Hepatocyte (in vitro differentiated cells): Measurements from ENCODE around the gene ACSBG1. TPM values are rescaled to one million over a fixed set of nuclear protein-coding genes. Genes with fewer than 3 reads are reported as not detected.

Experiments used
- DNase-seq: peaks from one replicate; pipeline ENCODE4 v3.0.0-alpha.2; 2016; ENCODE audit warnings: low spot score
- H2AFZ ChIP-seq: fragments of 200-600 bp; sonication (generic); 2 replicates; pipeline ENCODE4 v1.6.0; 2016; ENCODE audit warnings: antibody characterized with exemption, mild to moderate bottlenecking
- H3K27ac ChIP-seq: fragments of 200-600 bp; sonication (generic); 2 replicates; pipeline ENCODE4 v1.5.1; 2016; ENCODE audit warnings: mild to moderate bottlenecking
- H3K27me3 ChIP-seq: fragments of 200-600 bp; sonication (generic); 2 replicates; pipeline ENCODE4 v1.6.1; 2016
- H3K36me3 ChIP-seq: fragments of 200-600 bp; sonication (generic); replicated peaks from 2 replicates; pipeline ENCODE4 v1.5.1; 2016; ENCODE audit warnings: low read depth; ENCODE audit not compliant: insufficient read depth
- H3K4me1 ChIP-seq: fragments of 200-600 bp; sonication (generic); 2 replicates; pipeline ENCODE4 v1.5.1; 2016; ENCODE audit warnings: mild to moderate bottlenecking, moderate library complexity; ENCODE audit not compliant: insufficient read depth
- H3K4me2 ChIP-seq: fragments of 200-600 bp; sonication (generic); 2 replicates; pipeline ENCODE4 v1.6.0; 2016
- H3K4me3 ChIP-seq: fragments of 200-600 bp; sonication (generic); 2 replicates; pipeline ENCODE4 v1.5.1; 2016; ENCODE audit warnings: mild to moderate bottlenecking
- H3K79me2 ChIP-seq: fragments of 200-600 bp; sonication (generic); 2 replicates; pipeline ENCODE4 v1.6.0; 2017; ENCODE audit warnings: mild to moderate bottlenecking
- H3K9me2 ChIP-seq: fragments of 200-600 bp; sonication (generic); replicated peaks from 2 replicates; pipeline ENCODE4 v1.6.0; 2017; ENCODE audit warnings: mild to moderate bottlenecking; ENCODE audit not compliant: insufficient read depth
- H3K9me3 ChIP-seq: fragments of 200-600 bp; sonication (generic); 2 replicates; pipeline ENCODE4 v1.5.1; 2016; ENCODE audit warnings: low read depth, mild to moderate bottlenecking
- H4K20me1 ChIP-seq: fragments of 200-600 bp; sonication (generic); 2 replicates; pipeline ENCODE4 v1.6.0; 2016; ENCODE audit warnings: mild to moderate bottlenecking; ENCODE audit not compliant: insufficient read depth, poor library complexity, severe bottlenecking
- EZH2 ChIP-seq: fragments of 200-600 bp; sonication (generic); IDR thresholded peaks from 2 replicates; pipeline ENCODE4 v1.6.1; 2016; ENCODE audit warnings: antibody characterized with exemption, mild to moderate bottlenecking, borderline replicate concordance
- EZH2phosphoT487 ChIP-seq: fragments of 200-600 bp; sonication (generic); IDR thresholded peaks from one replicate; pipeline ENCODE4 v1.6.1; 2018; ENCODE audit warnings: antibody characterized with exemption, mild to moderate bottlenecking, low read depth, moderate library complexity; ENCODE audit not compliant: unreplicated experiment, severe bottlenecking
- WGBS: methylation state at CpG from one replicate; pipeline ENCODE4 v1.1.6; 2016; ENCODE audit warnings: low lambda C conversion rate; ENCODE audit errors: missing lambda C conversion rate; 5-methylcytosine and 5-hydroxymethylcytosine counted together
- polyA plus RNA-seq: library from polyadenylated mRNA; unstranded; fragments of >200 nt; fragmentation: Nextera tagmentation; extraction: Ambion mirVana; gene quantifications from 2 replicates; pipeline ENCODE4 v1.2.1, GENCODE V29; 2016
- total RNA-seq: library from RNA; depleted of rRNA; stranded (reverse); fragments of >200 nt; gene quantifications from 2 replicates; pipeline ENCODE4 v1.2.3, GENCODE V29; 2014
- TF ChIP-seq, protein P1 (sequence below): fragments of 200-600 bp; sonication (generic); IDR thresholded peaks from 2 replicates; pipeline ENCODE4 v1.5.1; 2016; ENCODE audit warnings: antibody characterized with exemption, mild to moderate bottlenecking; ENCODE audit not compliant: poor library complexity

The ACSBG1 gene
- total and polyA plus RNA-seq, 2 experiments from 2014 or later: 0.10 to 0.93 TPM

DNA sequence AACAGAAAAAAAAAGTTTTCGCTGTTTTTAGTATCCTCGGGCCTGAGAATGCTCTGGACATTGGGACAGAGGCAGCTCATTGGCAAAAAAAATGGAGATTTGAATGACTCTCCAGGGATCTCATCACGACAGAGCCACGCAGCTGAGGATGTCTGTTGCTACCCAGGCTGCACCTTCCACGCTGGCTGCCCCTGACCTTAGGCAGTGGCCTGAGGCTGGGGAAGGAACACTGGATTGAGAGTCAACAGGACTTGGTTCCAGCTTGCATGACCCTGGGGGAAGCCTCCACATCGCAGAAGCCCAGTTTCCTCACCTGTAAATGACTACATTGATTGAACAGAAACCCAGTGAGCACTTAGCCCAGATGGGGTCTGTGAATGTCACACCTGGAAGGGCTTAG is 8.7 kb upstream of the ACSBG1 start:
- 96% methylated on average over 6 of the region's 6 CpGs for WGBS
- TF ChIP-seq EZH2 (no peak), EZH2phosphoT487 (no peak)
- H3K27me3 ChIP-seq: no peaks in the 10 kb centered on the region
- H3K36me3 ChIP-seq: no peaks in the 10 kb centered on the region
- no peak for DNase-seq
- no peaks in the 10 kb centered on the region for H4K20me1 ChIP-seq
- H3K4me3 ChIP-seq: no peak overlapping the region
- H3K79me2 ChIP-seq: no peaks in the 10 kb centered on the region
- H3K4me2 ChIP-seq: no peak overlapping the region
- H3K9me2 ChIP-seq: no peaks in the 10 kb centered on the region
- H2AFZ ChIP-seq: no peak overlapping the region
- H3K27ac ChIP-seq: no peak overlapping the region
- no peaks in the 10 kb centered on the region for H3K9me3 ChIP-seq
- peaks cover 15% of the 10 kb centered on the region for H3K4me1 ChIP-seq

DNA sequence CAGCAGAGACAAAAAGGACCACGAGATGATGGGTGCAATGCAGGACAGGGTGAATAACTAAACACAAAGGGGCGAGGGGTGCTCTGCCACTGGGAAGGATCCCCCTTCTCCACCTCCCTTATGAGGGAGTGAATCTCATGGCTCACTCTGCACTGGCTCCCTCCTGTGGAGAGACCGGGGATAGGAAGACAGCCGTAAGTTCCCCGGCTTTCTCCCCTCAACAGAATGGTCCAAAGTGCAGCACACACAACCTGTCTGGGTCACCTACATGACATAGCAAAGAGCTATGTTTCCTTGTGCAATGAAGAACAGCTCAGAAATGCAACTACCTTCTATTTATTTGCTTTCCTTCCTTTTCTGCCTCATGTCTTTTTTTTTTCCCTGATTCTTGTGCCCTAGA is 7.8 kb upstream of the ACSBG1 start:
- H3K27ac ChIP-seq: peak overlapping the region; percentile 5
- H4K20me1 ChIP-seq: no peaks in the 10 kb centered on the region
- H3K36me3 ChIP-seq: no peaks in the 10 kb centered on the region
- no peaks in the 10 kb centered on the region for H3K27me3 ChIP-seq
- no peak overlapping the region for H3K4me3 ChIP-seq
- peaks cover 15% of the 10 kb centered on the region for H3K4me1 ChIP-seq
- peak; percentile 68 for DNase-seq
- 74% methylated on average over 5 of the region's 5 CpGs for WGBS
- no peak overlapping the region for H2AFZ ChIP-seq
- no peaks in the 10 kb centered on the region for H3K9me3 ChIP-seq
- H3K4me2 ChIP-seq: no peak overlapping the region
- no peaks in the 10 kb centered on the region for H3K9me2 ChIP-seq
- TF ChIP-seq, protein P1, sequence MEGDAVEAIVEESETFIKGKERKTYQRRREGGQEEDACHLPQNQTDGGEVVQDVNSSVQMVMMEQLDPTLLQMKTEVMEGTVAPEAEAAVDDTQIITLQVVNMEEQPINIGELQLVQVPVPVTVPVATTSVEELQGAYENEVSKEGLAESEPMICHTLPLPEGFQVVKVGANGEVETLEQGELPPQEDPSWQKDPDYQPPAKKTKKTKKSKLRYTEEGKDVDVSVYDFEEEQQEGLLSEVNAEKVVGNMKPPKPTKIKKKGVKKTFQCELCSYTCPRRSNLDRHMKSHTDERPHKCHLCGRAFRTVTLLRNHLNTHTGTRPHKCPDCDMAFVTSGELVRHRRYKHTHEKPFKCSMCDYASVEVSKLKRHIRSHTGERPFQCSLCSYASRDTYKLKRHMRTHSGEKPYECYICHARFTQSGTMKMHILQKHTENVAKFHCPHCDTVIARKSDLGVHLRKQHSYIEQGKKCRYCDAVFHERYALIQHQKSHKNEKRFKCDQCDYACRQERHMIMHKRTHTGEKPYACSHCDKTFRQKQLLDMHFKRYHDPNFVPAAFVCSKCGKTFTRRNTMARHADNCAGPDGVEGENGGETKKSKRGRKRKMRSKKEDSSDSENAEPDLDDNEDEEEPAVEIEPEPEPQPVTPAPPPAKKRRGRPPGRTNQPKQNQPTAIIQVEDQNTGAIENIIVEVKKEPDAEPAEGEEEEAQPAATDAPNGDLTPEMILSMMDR: peak; percentile 52
- TF ChIP-seq EZH2phosphoT487 (no peak), EZH2 (no peak)
- H3K79me2 ChIP-seq: no peaks in the 10 kb centered on the region

DNA sequence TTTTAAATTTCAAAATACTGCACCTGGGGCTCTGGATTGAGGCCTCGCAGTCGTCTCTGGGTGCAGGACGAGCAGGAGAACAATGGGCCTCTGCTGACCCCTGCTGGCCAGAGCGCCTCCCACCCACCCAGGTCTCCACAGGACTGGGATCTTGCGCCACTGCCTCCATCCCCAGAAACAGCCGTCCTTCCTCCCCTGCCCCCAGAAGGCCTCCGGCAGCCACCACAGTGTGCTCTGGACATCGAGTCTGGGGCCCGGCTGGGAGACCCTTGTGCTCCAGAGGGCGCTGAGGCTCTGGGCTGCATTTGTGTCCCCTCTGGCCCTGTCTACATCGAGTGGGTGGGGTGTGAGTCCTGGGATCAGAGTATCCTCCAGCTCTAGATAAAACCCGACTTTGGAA is 6.7 kb upstream of the ACSBG1 start:
- H2AFZ ChIP-seq: no peak overlapping the region
- no peaks in the 10 kb centered on the region for H4K20me1 ChIP-seq
- H3K27me3 ChIP-seq: no peaks in the 10 kb centered on the region
- H3K4me1 ChIP-seq: peaks cover 15% of the 10 kb centered on the region
- no peak overlapping the region for H3K4me3 ChIP-seq
- H3K36me3 ChIP-seq: no peaks in the 10 kb centered on the region
- peak; percentile 90 for DNase-seq
- H3K27ac ChIP-seq: no peak overlapping the region
- H3K4me2 ChIP-seq: no peak overlapping the region
- no peaks in the 10 kb centered on the region for H3K9me3 ChIP-seq
- H3K79me2 ChIP-seq: no peaks in the 10 kb centered on the region
- no peaks in the 10 kb centered on the region for H3K9me2 ChIP-seq
- no peak for TF ChIP-seq EZH2phosphoT487
- TF ChIP-seq, protein P1: peak; percentile 93
- WGBS: 20% methylated on average over 11 of the region's 12 CpGs

DNA sequence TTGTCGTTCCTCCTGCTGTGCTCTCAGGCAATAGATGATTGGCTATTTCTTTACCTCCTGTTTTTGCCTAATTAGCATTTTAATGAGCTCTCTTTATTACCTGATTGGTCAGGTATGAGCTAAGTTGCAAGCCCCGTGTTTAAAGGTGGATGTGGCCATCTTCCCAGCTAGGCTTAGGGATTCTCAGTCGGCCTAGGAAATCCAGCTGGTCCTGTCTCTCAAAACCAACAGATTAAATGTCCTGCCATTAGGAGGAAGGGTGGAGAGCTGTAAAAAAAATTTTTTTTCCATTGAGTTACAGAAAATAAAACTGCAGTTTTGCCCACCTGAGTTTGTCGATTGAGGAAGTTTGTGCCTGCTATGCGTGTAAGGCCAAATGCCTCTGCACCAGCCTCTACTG is 5.4 kb upstream of the ACSBG1 start:
- Histone ChIP-seq H3K4me1 (peaks cover 14% of the 10 kb centered on the region), H3K4me3 (no peak overlapping the region), H3K27ac (no peak overlapping the region), H3K9me3 (no peaks in the 10 kb centered on the region), H2AFZ (no peak overlapping the region), H4K20me1 (no peaks in the 10 kb centered on the region), H3K9me2 (no peaks in the 10 kb centered on the region), H3K36me3 (no peaks in the 10 kb centered on the region), H3K27me3 (no peaks in the 10 kb centered on the region), H3K79me2 (no peaks in the 10 kb centered on the region), H3K4me2 (no peak overlapping the region)
- TF ChIP-seq EZH2 (no peak), EZH2phosphoT487 (no peak)
- TF ChIP-seq, protein P1: no peak
- no peak for DNase-seq
- WGBS: 90% methylated on average over 5 of the region's 5 CpGs
